HG02852 (cell line): Measurements from ENCODE around the gene PTH2R.
A peak's percentile ranks its signal among the peaks of the same experiment; 100 is the strongest.
"Not testable (repeated sequence)": the region's sequence is repeated elsewhere in the genome, so short reads cannot be mapped to it uniquely, and the experiment has no call there.

ENCODE experiments used
- ATAC-seq: cut with Tn5 transposase; IDR thresholded peaks from one replicate; pipeline ENCODE4 v1.9.1; 2021; ENCODE audit warnings: mild to moderate bottlenecking, moderate library complexity; ENCODE audit not compliant: unreplicated experiment

Gene PTH2R

GRCh38 chr2:208392300-208392699 lies 14.3 kb upstream of the PTH2R start:
- no peak for ATAC-seq

- ATAC-seq, result not testable (repeated sequence)
Measured at GRCh38 chr2:208396796-208397195, 9.8 kb upstream of the PTH2R start.

GRCh38 chr2:208399201-208399600 lies 7.4 kb upstream of the PTH2R start:
- ATAC-seq, result no peak

GRCh38 chr2:208407667-208408066 lies 1.1 kb downstream of the PTH2R start:
- peak; percentile 66 for ATAC-seq

- ATAC-seq, result no peak
Measured at GRCh38 chr2:208413931-208414330, 7.3 kb downstream of the PTH2R start.

GRCh38 chr2:208415255-208415654 lies 8.7 kb downstream of the PTH2R start:
- ATAC-seq, result peak; percentile 71

GRCh38 chr2:208415897-208416296 lies 9.3 kb downstream of the PTH2R start:
- ATAC-seq, result peak; percentile 72

- ATAC-seq, result no peak
Measured at GRCh38 chr2:208426412-208427045, 19.9 kb downstream of the PTH2R start.

- no peak for ATAC-seq
Measured at GRCh38 chr2:208437755-208438154, 31.2 kb downstream of the PTH2R start.

- no peak for ATAC-seq
Measured at GRCh38 chr2:208440716-208441115, 34.1 kb downstream of the PTH2R start.

GRCh38 chr2:208441951-208442350 lies 35.4 kb downstream of the PTH2R start:
- no peak for ATAC-seq

- ATAC-seq, result not testable (repeated sequence)
Measured at GRCh38 chr2:208447447-208447846, 40.9 kb downstream of the PTH2R start.

- ATAC-seq, result no peak
Measured at GRCh38 chr2:208451061-208451460, 44.5 kb downstream of the PTH2R start.

GRCh38 chr2:208454861-208455260 lies 48.3 kb downstream of the PTH2R start:
- no peak for ATAC-seq

- ATAC-seq, result no peak
Measured at GRCh38 chr2:208463721-208464120, 57.1 kb downstream of the PTH2R start.

- no peak for ATAC-seq
Measured at GRCh38 chr2:208464205-208464604, 57.6 kb downstream of the PTH2R start.

- ATAC-seq, result peak; percentile 71
Measured at GRCh38 chr2:208466151-208466919, 59.7 kb downstream of the PTH2R start.

- no peak for ATAC-seq
Measured at GRCh38 chr2:208466920-208467298, 60.3 kb downstream of the PTH2R start.

- ATAC-seq, result no peak
Measured at GRCh38 chr2:208467564-208467963, 61.0 kb downstream of the PTH2R start.

GRCh38 chr2:208477741-208478140 lies 71.1 kb downstream of the PTH2R start:
- no peak for ATAC-seq

GRCh38 chr2:208479342-208479741 lies 72.8 kb downstream of the PTH2R start:
- ATAC-seq, result no peak

GRCh38 chr2:208481945-208482344 lies 75.4 kb downstream of the PTH2R start:
- ATAC-seq, result not testable (repeated sequence)
